ENCODE measurements around the gene GPATCH3. TPM values are rescaled to one million over a fixed set of nuclear protein-coding genes. Genes with fewer than 3 reads are reported as not detected.

The GPATCH3 gene
- total RNA-seq, 1 donor from 2014 or later: 26.0 TPM

- ChIA-PET CTCF (no interaction called here), POLR2A (interaction anchor here (0.9 to 2.7 kb wide), 5 partner anchors 10 to 1406 kb away, joined by 3 to 26 read pairs (median 10); partner anchors contain the start of genes GPATCH3, GPN2, HMGN2 and MED18)
- Mint-ChIP-seq H3K27me3 (no peaks in the 10 kb centered on the region), H3K4me3 (peak overlapping the region; percentile 96), H3K9me3 (no peaks in the 10 kb centered on the region), H3K4me1 (peaks cover 31% of the 10 kb centered on the region), H3K27ac (peak overlapping the region; percentile 95), H3K36me3 (ENCODE audit: low read depth) (peaks cover 33% of the 10 kb centered on the region)
- ATAC-seq (ENCODE audit: low read depth) (no peak), DNase-seq (no peak)
- intact Hi-C loops (cut with micrococcal nuclease): loop anchor here (10.0 kb wide), 1 partner anchor 312 kb away; the partner anchor contains the start of gene WDTC1
- TF ChIP-seq CTCF (IDR thresholded peaks at IDR 0.05): no peak
These were observed 22.1 kb upstream of the GPATCH3 start for GRCh38 chr1:26922431-26922729.

DNA sequence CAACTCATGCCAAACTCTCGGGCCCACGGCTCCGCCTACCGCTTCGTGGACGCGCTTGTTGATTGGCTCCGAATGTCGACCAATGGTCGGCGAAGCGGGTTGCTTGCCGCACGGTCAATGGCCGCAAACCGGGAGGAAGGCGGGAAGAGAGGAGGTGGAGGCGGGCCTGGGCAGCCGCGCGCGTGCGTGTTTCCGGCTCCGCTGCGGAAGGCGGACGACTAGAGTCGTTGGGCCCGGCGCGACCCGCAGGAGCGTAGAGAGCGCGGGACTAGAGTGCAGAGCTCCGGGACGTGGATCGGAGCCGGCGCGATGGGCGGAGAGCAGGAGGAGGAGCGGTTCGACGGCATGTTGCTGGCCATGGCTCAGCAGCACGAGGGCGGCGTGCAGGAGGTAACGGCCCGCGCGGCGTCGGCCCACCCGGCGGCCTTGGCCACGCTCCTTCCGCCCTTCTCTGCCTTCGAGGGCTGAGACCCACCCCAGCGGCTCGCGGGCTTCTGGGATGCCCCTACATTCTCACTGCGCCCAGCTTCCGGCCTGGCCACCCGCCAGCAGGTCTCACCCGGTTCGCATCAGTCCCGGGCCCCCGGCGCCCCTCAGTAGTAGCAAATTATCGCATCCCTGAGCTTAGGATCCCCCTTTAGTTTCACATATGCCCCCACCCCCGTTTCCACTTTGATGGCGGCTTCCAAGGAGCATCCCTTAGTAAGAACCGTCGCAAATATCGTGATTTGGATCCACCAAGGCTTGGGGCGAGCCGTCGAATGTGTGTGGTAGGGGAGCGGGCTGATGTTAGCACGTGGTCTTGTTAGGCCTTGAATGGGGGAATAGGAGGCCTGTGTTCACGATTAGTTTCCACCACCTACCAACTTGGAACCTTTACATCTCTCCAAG is 21.5 kb upstream of the GPATCH3 start, which contains the start of gene NUDC:
Gene NUDC (plus strand): TSS at position 204 of the 891 bp plus-strand sequence. CDS start 106 bp downstream, at position 310.
- ATAC-seq (ENCODE audit: low read depth) (peak; percentile 95), DNase-seq (peak; percentile 88)
- intact Hi-C loops (cut with micrococcal nuclease): loop anchor here (1.0 to 10.0 kb wide), 8 partner anchors 11 to 449 kb away; partner anchors contain the start of genes GPATCH3, GPN2, HMGN2 and KDF1
- H3K36me3 Mint-ChIP-seq (ENCODE audit: low read depth): peaks cover 29% of the 10 kb centered on the region
- POLR2A ChIA-PET: interaction anchor here (0.5 to 2.7 kb wide), 7 partner anchors 10 to 1407 kb away, joined by 3 to 26 read pairs (median 3); partner anchors contain the start of genes GPATCH3, GPN2, HMGN2 and MED18
- no peak for TF ChIP-seq CTCF (IDR thresholded peaks at IDR 0.05)
- H3K4me1 Mint-ChIP-seq: peaks cover 31% of the 10 kb centered on the region
- peak within 1 kb of the TSS; percentile 95 for H3K27ac Mint-ChIP-seq
- H3K27me3 Mint-ChIP-seq: no peaks in the 10 kb centered on the region
- H3K4me3 Mint-ChIP-seq: peak within 1 kb of the TSS; percentile 96
- CTCF ChIA-PET: interaction anchor here (0.8 kb wide), 1 partner anchor 18 kb away, joined by 3 read pairs; no protein-coding TSS in a partner anchor
- no peaks in the 10 kb centered on the region for H3K9me3 Mint-ChIP-seq

GRCh38 chr1:26921126-26921539 is 20.9 kb upstream of the GPATCH3 start:
- Mint-ChIP-seq H3K27ac (peak overlapping the region; percentile 95), H3K9me3 (no peaks in the 10 kb centered on the region), H3K36me3 (ENCODE audit: low read depth) (peaks cover 22% of the 10 kb centered on the region), H3K27me3 (no peaks in the 10 kb centered on the region), H3K4me3 (peak overlapping the region; percentile 96), H3K4me1 (peaks cover 31% of the 10 kb centered on the region)
- TF ChIP-seq CTCF (IDR thresholded peaks at IDR 0.05): no peak
- intact Hi-C loops (cut with micrococcal nuclease): loop anchor here (1.0 to 10.0 kb wide), 8 partner anchors 11 to 449 kb away; partner anchors contain the start of genes GPATCH3, GPN2, HMGN2 and KDF1
- ATAC-seq (ENCODE audit: low read depth) (peak; percentile 49), DNase-seq (no peak)
- CTCF ChIA-PET: interaction anchor here (0.8 kb wide), 1 partner anchor 17 kb away, joined by 3 read pairs; no protein-coding TSS in a partner anchor
- POLR2A ChIA-PET: interaction anchor here (0.6 to 2.7 kb wide), 5 partner anchors 11 to 1679 kb away, joined by 3 to 26 read pairs (median 10); partner anchors contain the start of genes GPATCH3 and GPN2

DNA sequence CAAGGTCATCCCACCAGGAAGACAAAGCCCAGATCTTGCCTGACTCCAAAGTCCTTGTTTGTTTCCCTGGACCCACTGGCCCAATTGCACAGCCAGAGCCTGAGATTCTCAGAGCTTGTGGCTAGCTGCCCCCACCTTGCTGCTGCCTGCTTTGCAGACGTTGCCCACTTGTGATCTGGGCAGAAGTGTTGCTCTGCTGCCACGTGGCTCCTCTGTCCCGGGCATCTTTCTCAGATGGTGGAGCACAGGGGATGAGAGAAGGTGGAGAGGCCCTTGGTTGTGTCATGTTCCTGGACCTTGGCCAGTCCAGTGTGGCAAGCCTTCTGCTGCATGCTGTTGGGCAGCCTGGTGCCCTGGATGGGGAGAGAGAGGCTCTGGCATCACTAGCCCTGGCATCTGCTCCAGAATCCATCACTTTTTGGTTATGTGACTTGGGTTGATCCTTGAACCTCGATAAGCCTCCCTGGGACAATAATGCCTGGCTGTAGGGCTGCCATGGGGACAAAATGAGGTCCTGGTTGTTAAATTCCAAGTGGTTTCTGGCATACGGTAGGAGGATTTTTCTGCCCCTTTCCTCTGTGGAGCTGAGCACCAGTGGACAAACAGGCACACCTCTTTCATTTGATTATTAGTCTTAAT is 15.1 kb upstream of the GPATCH3 start:
- H3K4me1 Mint-ChIP-seq: peaks cover under 1% of the 10 kb centered on the region
- no peaks in the 10 kb centered on the region for H3K9me3 Mint-ChIP-seq
- ChIA-PET POLR2A (no interaction called here), CTCF (no interaction called here)
- ATAC-seq (ENCODE audit: low read depth) (no peak), DNase-seq (no peak)
- no peak for TF ChIP-seq CTCF (IDR thresholded peaks at IDR 0.05)
- H3K27ac Mint-ChIP-seq: no peak overlapping the region
- no peaks in the 10 kb centered on the region for H3K36me3 Mint-ChIP-seq (ENCODE audit: low read depth)
- intact Hi-C loops (cut with micrococcal nuclease): no loop called here
- H3K4me3 Mint-ChIP-seq: no peak overlapping the region
- H3K27me3 Mint-ChIP-seq: no peaks in the 10 kb centered on the region
